RPMI8226 (cell line): ENCODE measurements around the gene CELF5.
A peak's percentile ranks its signal among the peaks of the same experiment; 100 is the strongest.
"Not testable (repeated sequence)": the region's sequence is repeated elsewhere in the genome, so short reads cannot be mapped to it uniquely, and the experiment has no call there.

Experiments used
- DNase-seq: peaks from one replicate; pipeline ENCODE4 v3.0.0-alpha.2; 2015

Gene CELF5

GRCh38 chr19:3208317-3209207 is 15.9 kb upstream of the CELF5 start:
- DNase-seq: no peak

- DNase-seq: peak; percentile 70
Measured at GRCh38 chr19:3210347-3211017, 14.0 kb upstream of the CELF5 start.

DNA sequence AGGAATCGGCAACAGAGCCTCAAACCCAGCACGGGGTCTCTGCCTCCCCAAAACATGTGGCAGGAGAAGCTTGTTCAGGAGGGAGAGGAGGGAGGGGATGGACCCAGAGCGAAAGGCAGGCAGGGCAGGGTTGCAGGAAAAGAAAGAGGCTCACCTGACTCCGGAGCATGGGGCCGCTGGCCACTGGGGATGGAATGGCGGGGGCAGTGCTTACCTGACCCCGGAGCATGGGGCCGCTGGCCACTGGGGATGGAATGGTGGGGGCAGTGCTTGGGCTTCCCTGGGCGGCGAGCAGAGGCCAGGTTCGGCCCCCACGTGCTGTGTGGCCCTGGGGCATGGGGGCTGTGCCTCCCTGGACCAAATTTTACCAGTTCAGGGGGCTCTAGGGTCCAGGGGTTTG is 13.3 kb upstream of the CELF5 start:
- no peak for DNase-seq

- DNase-seq: no peak
Measured at GRCh38 chr19:3213159-3213558, 11.3 kb upstream of the CELF5 start.

DNA sequence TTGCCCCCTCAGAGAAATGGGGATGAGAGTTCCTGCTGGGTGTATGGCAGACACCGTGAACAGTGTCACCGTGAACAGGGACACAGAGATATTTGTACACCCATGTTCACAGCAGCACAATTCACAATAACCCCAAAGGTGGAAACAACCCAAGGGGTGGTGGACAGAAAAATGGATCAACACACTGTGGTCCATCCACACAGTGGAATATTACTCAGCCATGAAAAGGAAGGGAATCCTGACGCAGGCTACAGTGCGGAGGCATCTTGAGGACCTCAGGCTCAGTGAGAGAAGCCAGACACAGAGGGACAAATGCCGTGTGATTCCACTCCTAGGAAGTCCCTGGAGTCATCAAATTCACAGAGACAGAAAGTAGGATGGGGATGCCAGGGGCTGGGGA is 7.6 kb upstream of the CELF5 start:
- no peak for DNase-seq

DNA sequence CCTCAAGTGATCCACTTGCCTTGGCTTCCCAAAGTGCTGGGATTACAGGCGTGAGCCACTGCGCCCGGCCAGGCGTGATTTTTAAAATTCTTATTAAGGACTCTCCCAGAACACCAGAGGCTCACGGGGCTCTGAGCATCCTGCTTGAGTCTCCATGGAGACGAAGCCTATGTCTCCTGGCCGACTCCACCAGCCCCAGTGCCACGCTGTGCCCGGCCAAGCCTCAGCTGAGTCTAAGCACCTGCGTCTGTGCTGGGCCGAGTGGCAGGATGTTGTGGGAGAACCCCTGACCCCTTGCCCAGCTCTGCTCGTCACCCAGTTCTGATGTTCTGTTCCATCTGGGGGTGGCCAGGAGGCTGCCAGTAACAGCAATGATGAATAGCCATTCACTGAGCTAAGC is 3.9 kb upstream of the CELF5 start:
- DNase-seq: no peak

DNA sequence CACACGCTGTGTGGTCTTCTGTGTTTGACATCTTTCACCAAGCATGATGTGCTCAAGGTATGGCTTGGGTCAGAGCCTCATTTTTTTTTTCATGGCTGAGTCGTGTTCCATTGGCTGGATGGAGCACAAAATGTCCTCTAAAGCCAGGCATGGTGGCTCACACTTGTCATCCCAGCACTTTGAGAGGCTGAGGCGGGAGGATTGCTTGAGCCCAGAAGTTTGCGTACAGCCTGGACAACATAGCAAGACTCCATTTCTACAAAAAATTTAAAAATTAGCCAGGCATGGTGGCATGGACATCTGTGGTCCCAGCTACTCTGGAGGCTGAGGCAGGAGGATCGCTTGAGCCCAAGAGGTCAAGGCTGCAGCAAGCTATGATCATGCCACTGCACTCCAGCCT is 2.9 kb upstream of the CELF5 start:
- not testable (repeated sequence) for DNase-seq

- no peak for DNase-seq
Measured at GRCh38 chr19:3222709-3223108, 1.8 kb upstream of the CELF5 start.

DNA sequence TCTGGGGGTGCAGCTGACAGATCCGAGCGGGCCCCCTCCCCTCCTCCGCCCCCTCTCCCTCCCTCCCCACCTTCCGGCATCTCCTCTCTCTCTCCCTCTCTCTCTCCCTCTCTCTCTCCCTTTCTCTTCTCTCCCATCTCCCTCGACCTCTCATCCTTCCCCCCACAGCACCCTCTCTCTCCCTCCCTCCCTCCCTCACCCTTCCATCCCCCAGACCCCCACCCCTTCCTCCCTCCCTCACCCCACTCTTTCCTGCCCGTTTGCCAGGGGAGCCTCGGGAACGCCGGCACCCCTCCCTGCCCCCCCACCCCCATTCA is 666 bp downstream of the CELF5 start:
- no peak for DNase-seq

DNA sequence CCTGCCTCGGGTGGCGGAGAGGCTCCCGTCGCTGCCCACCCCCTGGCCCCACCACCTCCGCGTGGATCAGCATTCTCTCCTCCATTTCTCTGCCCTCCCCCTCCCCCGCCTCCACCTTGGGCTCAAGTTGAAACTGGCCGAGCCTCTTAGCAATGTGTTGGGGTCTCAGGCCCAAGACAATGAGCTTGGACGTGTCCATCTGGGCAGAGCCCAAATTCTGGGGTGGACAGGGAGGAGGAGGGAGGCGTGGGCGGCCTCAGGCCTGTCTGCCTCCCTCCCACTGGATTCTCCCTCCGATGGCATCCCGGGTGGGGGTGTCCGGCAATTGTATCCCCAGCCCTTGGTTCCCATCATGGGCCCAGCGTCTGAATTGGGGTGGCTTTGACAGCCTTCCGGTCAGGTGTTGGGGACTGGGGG is 1.2 kb downstream of the CELF5 start:
- no peak for DNase-seq

DNA sequence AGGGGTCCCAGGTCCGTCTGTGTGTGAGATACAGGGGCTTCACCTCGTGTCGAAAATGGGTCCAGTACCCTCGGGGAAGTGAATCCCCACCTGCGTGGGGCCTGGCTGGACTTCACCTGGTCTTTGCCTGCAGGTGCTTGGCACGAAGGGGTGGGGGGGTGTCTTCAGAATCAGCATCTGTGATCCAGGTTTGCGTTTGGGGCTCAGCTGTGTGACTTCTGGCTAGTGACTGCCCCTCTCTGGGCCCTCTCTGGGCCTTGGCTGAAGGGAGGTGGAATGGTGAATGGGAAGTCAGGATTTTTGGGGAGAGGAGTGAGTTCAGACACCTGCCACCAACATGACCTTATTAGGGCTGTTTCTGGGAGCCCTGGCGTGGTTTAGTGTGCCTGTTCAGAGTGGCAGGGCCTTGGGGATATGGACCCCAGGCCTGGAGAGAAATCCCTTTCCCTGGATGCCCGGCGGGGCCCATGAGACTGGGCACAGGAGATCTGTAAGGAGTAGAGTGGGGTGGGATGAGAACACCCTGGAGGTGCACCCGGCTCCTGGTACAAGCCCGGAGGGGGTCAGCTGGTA is 2.7 kb downstream of the CELF5 start:
- DNase-seq: no peak

DNA sequence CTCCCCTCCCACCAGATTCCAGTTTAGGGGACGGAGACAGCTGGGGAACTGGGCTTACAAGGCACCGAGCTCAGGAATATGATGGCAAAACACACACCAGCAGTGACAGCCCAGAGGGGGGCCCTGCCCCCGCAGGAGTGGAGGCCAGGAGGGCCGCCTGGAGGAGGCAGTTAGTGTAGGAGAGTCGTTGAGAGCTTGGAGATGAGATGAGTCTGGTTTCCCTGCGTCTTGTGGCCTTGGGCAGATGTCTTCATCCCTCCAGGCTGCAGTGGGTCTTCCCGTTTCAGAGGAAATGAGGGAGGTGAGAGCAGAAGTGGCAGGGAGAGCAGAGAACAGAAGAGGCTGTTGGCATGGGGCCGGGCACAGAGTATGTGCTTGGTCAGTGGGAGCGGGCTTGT is 4.9 kb downstream of the CELF5 start:
- no peak for DNase-seq

- DNase-seq: no peak
Measured at GRCh38 chr19:3229888-3230496, 5.5 kb downstream of the CELF5 start.

DNA sequence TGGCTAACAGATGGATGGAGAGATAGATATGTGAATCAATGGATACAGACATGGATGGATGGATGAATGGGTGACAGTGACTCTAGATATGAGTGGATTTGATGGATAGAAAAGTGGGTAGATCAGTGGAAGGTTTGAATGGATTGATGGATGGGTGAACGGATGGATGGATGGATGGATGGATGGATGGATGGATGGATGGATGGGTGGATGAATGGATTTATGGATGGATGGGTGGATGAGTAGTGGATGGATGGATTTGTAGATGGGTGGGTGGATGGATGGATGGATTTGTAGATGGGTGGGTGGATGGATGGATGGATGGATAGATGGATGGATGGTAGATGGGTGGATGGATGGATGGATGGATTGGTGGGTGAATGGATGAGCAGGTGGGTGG is 6.8 kb downstream of the CELF5 start:
- DNase-seq: no peak

DNA sequence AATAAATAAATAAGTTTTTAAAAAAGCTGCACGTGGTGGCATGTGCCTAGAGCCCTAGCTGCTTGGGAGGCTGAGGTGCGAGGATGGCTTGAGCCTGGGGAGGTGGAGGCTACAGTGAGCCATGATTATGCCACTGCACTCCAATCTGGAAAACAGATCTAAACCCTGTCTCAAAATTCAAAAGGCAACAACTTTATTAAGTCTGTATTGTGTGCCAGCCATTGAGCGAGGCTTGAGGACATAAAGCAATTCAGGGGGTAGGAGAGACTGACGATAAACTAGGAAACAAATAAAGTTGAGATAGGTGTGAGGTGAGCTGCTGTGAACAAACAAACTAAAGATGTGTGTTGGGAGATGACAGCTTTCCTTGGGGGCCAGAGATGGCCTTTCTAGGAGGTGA is 8.7 kb downstream of the CELF5 start:
- no peak for DNase-seq

DNA sequence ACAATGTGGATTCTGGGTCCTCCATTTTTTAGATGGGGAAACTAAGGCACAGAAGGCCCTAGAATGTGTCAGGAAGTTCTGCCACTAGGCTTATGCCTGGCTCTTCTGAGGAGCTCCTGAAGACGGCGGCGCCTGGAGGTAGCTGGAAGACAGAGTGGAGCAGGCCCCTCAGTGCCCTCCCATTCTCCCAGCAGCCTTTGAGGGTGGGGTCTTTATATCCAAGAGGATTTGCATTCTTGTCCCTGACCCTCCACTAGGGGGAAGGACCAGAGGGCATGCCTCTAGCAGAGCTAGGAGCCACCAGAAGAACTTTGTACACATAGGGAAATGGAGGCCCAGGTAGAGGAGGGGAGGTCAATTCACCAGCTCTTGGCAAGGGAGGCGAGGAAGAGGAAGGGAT is 9.4 kb downstream of the CELF5 start:
- no peak for DNase-seq

- DNase-seq: peak; percentile 38
Measured at GRCh38 chr19:3234800-3235199, 10.3 kb downstream of the CELF5 start.

DNA sequence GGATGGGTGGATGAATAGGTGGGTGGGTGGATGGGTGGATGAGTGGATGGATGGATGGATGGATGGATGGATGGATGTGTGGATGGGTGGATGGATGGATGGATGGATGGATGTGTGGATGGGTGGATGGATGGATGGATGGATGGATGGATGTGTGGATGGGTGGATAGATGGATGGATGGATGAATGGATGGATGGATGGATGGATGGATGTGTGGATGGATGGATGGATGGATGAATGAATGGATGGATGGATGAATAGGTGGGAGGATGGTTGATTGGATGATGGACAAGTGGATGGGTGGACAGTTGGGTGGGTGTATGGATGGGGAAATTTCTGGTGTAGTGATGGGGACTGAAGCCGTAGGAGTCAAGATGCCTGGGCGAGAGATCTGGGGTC is 11.1 kb downstream of the CELF5 start:
- DNase-seq: not testable (repeated sequence)

DNA sequence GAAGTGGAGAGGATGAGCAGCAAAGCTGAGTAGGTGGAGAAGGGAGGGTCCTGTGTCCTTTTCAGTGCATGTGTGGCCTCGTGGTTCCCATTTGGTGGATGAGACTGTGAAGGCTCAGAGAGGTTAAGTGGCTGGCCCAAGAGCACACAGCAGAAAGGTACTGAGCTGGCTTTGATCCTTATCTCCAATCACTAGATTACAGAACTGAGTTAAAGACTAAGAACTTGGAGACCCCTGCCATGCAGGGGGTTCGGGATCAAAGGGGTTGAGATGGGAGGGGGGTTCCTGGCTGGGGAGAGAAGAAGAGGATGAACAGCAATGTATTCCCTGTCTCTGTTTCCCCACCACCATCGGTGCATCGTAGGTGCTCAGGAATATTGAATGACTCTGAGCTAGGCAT is 11.8 kb downstream of the CELF5 start:
- no peak for DNase-seq

- no peak for DNase-seq
Measured at GRCh38 chr19:3238066-3238561, 13.7 kb downstream of the CELF5 start.

DNA sequence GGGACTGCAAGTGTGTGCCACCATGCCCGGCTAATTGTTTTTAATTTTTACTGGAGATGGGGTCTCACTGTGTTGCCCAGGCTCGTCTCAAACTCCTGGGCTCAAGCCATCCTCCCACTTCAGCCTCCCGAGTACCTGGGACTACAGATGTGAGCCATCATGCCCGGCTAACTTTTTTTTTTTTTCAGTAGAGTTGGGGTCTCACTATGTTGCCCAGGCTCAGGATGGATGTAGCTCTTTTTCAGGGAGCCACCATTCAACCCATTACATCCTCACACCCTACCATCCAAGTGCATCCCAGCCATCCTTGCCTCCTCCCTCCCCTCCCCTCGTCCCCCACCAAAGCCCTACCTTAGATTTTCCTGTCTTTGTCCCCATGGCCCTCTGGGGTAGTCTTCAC is 14.9 kb downstream of the CELF5 start:
- DNase-seq: no peak

- peak; percentile 82 for DNase-seq
Measured at GRCh38 chr19:3243819-3244700, 19.6 kb downstream of the CELF5 start.

- no peak for DNase-seq
Measured at GRCh38 chr19:3245050-3245449, 20.6 kb downstream of the CELF5 start.
